Measurements from ENCODE around the gene ALDH1L1. TPM values are rescaled to one million over a fixed set of nuclear protein-coding genes. Genes with fewer than 3 reads are reported as not detected.

Gene ALDH1L1
- total and polyA plus RNA-seq, 2 donors, result 11.5 to 24.0 TPM

- no peaks in the 10 kb centered on the region for H3K36me3 ChIP-seq (ENCODE audit: insufficient read depth)
- no peak overlapping the region for H3K4me3 ChIP-seq (ENCODE audit: low read depth, low read length)
- WGBS, result 91% methylated on average over 18 of the region's 18 CpGs
- no peaks in the 10 kb centered on the region for H3K4me1 ChIP-seq (ENCODE audit: insufficient read depth)
- no peak for DNase-seq (ENCODE audit: extremely low spot score)
- H3K27ac ChIP-seq (ENCODE audit: low read depth), result no peak overlapping the region
These were observed 68.6 kb downstream of the ALDH1L1 start for GRCh38 chr3:126111566-126112475.

GRCh38 chr3:126111126-126111551, 69.2 kb downstream of the ALDH1L1 start:
- H3K27ac ChIP-seq (ENCODE audit: low read depth), result no peak overlapping the region
- H3K4me3 ChIP-seq (ENCODE audit: low read depth, low read length), result no peak overlapping the region
- H3K36me3 ChIP-seq (ENCODE audit: insufficient read depth), result no peaks in the 10 kb centered on the region
- 88% methylated on average over 10 of the region's 10 CpGs for WGBS
- no peaks in the 10 kb centered on the region for H3K4me1 ChIP-seq (ENCODE audit: insufficient read depth)
- DNase-seq (ENCODE audit: extremely low spot score), result no peak

DNA sequence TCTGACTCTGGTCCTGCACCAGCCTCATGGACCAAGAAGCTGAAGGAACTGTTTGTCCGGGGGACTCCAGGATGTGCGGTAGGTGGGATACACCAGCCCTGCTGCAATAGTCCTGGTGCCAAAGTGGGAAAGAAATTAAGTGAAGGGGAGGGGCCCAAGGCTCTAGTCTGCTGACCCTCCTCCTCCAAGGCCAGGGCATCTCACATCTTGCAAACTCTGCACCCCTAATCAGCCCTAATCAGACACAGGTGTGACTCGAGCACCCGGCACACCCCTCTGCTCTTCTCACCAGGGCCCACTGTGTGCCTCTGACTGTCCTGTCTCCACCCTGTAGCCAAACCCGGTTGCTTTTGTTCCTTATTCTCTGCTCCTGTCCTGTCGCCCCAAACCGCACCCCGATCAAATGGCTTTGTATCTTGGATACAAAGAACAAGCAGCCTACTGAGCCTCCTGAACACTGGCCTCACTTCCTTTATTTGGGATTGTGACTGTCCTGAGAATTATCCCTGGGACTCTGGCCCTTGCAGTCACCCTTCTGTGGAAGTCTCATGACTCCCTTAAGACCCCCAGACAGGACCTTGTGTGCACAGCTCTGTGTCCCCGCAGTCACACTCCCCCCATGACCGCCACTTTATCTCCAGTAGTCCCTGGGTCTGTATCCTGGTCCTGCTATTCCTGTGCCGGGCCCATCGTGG, 69.8 kb downstream of the ALDH1L1 start:
- H3K27ac ChIP-seq (ENCODE audit: low read depth), result no peak overlapping the region
- DNase-seq (ENCODE audit: extremely low spot score), result no peak
- H3K4me1 ChIP-seq (ENCODE audit: insufficient read depth), result no peaks in the 10 kb centered on the region
- H3K4me3 ChIP-seq (ENCODE audit: low read depth, low read length), result no peak overlapping the region
- 88% methylated on average over 12 of the region's 12 CpGs for WGBS
- no peaks in the 10 kb centered on the region for H3K36me3 ChIP-seq (ENCODE audit: insufficient read depth)

DNA sequence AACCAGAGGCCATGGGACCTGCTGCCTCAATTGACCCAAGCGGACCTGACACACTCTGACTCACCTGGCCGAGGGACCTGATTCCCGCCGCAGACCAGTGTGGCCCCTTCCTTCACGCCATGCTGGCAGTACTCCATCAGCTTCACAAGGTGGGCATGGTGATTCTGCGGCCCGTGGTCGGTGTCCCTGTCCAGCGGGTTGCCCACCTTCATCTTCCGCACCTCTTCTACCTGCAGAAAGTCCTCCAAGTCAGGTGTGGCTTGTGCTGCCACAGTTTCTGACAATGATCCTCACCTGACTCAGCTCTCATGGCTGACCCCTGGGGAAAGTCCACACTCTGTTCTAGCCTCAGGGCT, 70.5 kb downstream of the ALDH1L1 start:
- H3K4me1 ChIP-seq (ENCODE audit: insufficient read depth), result no peaks in the 10 kb centered on the region
- no peak overlapping the region for H3K27ac ChIP-seq (ENCODE audit: low read depth)
- DNase-seq (ENCODE audit: extremely low spot score), result no peak
- no peaks in the 10 kb centered on the region for H3K36me3 ChIP-seq (ENCODE audit: insufficient read depth)
- no peak overlapping the region for H3K4me3 ChIP-seq (ENCODE audit: low read depth, low read length)
- WGBS, result 95% methylated on average over 10 of the region's 10 CpGs

DNA sequence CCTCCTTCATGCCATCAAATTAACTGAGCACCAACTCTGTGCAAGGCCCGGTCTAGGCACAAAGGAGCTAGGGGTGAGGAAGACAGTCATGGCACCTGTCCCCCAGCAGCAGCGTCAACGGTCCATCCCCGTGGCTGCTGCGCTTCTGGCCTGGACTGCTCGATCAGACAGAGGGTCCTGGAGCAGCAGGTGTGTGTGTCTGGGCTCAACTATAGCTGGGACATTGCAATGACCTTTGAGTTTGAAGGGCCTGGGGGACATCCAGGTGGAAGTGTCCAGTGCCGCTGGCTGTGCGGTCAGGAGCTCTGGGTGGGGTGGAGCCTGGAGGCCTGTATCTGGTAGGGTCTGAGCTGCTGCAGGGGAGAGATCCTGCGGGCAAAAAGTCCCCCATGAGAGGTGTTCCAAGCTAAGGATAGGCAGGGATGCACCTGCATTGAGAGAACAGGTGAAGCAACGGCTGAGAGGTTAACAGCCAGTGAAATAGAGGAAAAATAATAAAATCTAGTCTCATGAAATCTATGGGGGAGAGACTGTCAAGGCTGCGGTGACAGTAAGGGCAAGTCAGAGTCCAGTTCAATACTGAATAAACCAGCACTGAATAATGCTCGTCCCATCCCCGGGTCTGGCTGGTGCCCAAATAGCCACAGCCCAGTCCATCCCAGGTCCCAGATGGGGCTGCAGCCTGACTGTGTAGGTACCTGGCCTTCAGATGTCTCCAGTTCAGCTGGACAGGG, 71.1 kb downstream of the ALDH1L1 start:
- Histone ChIP-seq H3K4me1 (ENCODE audit: insufficient read depth) (no peaks in the 10 kb centered on the region), H3K27ac (ENCODE audit: low read depth) (no peak overlapping the region), H3K4me3 (ENCODE audit: low read depth, low read length) (no peak overlapping the region), H3K36me3 (ENCODE audit: insufficient read depth) (no peaks in the 10 kb centered on the region)
- no peak for DNase-seq (ENCODE audit: extremely low spot score)
- WGBS, result 88% methylated on average over 13 of the region's 13 CpGs

GRCh38 chr3:126108676-126109050, 71.7 kb downstream of the ALDH1L1 start:
- H3K27ac ChIP-seq (ENCODE audit: low read depth), result no peak overlapping the region
- H3K4me1 ChIP-seq (ENCODE audit: insufficient read depth), result no peaks in the 10 kb centered on the region
- H3K4me3 ChIP-seq (ENCODE audit: low read depth, low read length), result no peak overlapping the region
- DNase-seq (ENCODE audit: extremely low spot score), result no peak
- H3K36me3 ChIP-seq (ENCODE audit: insufficient read depth), result no peaks in the 10 kb centered on the region
- WGBS, result 86% methylated on average over 5 of the region's 5 CpGs

DNA sequence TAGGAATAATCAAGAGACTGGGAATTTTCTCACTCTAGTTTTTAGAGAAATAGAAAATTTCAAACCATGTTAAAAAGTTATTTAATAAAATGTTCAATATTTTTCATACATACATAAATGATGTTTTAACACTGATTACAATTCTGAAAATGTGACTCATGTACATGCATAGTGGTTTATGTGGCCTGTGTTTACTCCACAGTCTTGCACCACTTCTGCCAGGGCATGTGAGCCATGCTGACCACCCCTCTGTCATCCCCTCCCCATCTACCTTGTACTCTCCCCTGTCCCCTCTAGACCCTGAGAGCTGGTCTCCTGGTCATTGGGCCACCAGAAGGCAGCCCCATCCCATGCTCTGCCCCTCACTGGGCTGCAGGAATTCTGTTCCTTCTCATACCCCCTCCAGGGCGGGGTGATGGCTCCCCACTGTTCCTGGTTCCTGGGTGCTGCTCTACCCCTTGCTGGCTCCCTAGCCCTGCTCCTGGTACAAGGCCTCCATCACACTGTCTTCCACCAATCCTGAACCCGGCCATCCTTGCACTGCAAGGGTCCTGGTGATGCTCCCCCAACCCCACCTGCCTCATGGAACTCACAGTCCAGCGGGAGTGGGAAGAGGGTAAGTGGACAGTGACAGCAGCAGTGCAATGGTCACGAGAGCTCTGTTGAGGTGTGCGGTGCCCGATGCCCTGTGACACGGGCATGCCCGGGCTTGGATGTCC, 72.3 kb downstream of the ALDH1L1 start:
- Histone ChIP-seq H3K36me3 (ENCODE audit: insufficient read depth) (no peaks in the 10 kb centered on the region), H3K27ac (ENCODE audit: low read depth) (no peak overlapping the region), H3K4me1 (ENCODE audit: insufficient read depth) (no peaks in the 10 kb centered on the region), H3K4me3 (ENCODE audit: low read depth, low read length) (no peak overlapping the region)
- 92% methylated on average over 8 of the region's 8 CpGs for WGBS
- DNase-seq (ENCODE audit: extremely low spot score), result no peak

DNA sequence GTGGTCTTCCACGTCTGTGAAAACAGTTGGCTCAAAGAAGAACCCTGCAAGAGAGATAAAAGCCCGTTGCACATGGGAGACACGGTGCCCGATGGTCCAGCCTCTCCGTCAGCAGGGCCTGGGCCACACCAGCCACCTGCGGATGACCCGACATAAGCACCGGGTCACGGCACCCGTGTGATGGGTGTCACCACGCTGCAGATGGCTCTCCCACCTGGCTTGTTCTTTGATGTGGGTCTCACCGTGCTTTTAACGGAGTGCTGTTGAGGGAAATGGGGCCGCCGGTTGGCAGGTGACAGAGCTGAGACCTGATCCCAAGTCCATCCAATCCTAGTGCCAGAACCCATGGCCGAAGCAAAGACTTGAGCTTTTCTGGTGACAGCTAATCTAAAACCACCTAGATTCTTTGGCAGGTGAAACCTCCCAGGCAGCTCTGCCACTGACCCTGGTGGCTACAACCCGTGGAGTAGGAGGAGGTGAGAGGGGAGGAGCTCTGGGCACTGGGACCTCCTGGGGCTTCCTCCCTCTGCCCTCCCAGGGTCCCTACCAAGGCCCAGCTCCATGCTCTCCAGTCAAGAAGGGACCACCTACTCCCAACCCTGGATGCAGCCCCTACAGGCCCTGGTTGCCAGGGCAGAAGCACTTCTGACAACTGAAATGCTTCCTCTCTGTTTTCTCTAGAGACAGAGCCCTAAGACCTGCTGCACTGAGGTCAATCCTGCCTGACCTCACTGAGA, 73.0 kb downstream of the ALDH1L1 start:
- no peaks in the 10 kb centered on the region for H3K36me3 ChIP-seq (ENCODE audit: insufficient read depth)
- H3K4me1 ChIP-seq (ENCODE audit: insufficient read depth), result no peaks in the 10 kb centered on the region
- no peak for DNase-seq (ENCODE audit: extremely low spot score)
- H3K4me3 ChIP-seq (ENCODE audit: low read depth, low read length), result no peak overlapping the region
- WGBS, result 88% methylated on average over 17 of the region's 17 CpGs
- H3K27ac ChIP-seq (ENCODE audit: low read depth), result no peak overlapping the region

- WGBS, result 93% methylated on average over 21 of the region's 21 CpGs
- Histone ChIP-seq H3K36me3 (ENCODE audit: insufficient read depth) (no peaks in the 10 kb centered on the region), H3K4me3 (ENCODE audit: low read depth, low read length) (no peak overlapping the region), H3K4me1 (ENCODE audit: insufficient read depth) (no peaks in the 10 kb centered on the region), H3K27ac (ENCODE audit: low read depth) (no peak overlapping the region)
- no peak for DNase-seq (ENCODE audit: extremely low spot score)
These were observed 73.8 kb downstream of the ALDH1L1 start for GRCh38 chr3:126106336-126107202.

- Histone ChIP-seq H3K4me3 (ENCODE audit: low read depth, low read length) (no peak overlapping the region), H3K36me3 (ENCODE audit: insufficient read depth) (no peaks in the 10 kb centered on the region), H3K27ac (ENCODE audit: low read depth) (no peak overlapping the region), H3K4me1 (ENCODE audit: insufficient read depth) (no peaks in the 10 kb centered on the region)
- 89% methylated on average over 16 of the region's 16 CpGs for WGBS
- no peak for DNase-seq (ENCODE audit: extremely low spot score)
These were observed 74.6 kb downstream of the ALDH1L1 start for GRCh38 chr3:126105691-126106187.

DNA sequence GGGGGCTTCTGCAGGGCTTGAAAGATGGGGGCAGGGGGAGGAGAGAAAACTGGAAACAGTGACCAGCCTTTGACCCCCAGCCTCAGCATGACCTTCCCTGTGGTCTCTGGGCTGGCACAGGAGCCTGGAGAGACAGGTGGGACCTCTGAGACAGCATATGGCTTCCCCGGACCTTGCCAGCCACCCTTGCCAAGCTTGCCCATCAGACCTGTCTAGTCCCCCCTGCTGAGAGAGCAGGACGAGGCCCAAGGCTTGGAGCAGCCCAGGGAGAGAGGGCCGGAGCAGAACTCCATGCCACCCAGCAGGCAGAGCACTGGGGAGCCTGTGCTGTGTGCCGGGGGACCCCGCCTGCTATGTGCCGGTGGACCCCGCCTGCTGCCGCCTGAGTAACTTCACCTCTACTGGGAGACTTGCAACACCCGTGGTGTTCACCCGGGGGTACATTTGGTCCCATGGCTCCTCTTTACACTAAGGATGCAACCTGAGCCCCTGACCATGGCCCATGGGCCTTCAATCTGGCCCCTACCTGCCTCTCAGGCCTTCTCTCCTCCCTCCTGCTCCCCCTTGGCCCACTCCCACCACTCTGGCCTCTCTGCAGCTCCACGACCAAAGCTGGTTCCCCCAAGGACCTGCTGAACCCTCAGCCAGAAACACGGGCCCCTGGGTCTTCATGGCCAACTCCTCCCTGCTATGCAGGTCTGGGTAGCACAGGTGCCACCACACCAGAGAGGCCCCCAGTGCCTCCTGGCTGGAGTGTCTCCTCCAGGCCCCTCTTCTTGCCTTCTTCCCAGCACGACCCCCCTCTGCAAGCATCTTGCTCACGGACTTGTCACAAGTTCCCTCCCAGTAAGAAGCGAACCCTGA, 75.4 kb downstream of the ALDH1L1 start:
- no peak overlapping the region for H3K4me3 ChIP-seq (ENCODE audit: low read depth, low read length)
- DNase-seq (ENCODE audit: extremely low spot score), result no peak
- 93% methylated on average over 15 of the region's 15 CpGs for WGBS
- H3K36me3 ChIP-seq (ENCODE audit: insufficient read depth), result no peaks in the 10 kb centered on the region
- no peaks in the 10 kb centered on the region for H3K4me1 ChIP-seq (ENCODE audit: insufficient read depth)
- H3K27ac ChIP-seq (ENCODE audit: low read depth), result no peak overlapping the region
